Measurements from ENCODE around the gene FAM3B.
"Not testable (repeated sequence)": the region's sequence is repeated elsewhere in the genome, so short reads cannot be mapped to it uniquely, and the experiment has no call there.

The FAM3B gene

DNA sequence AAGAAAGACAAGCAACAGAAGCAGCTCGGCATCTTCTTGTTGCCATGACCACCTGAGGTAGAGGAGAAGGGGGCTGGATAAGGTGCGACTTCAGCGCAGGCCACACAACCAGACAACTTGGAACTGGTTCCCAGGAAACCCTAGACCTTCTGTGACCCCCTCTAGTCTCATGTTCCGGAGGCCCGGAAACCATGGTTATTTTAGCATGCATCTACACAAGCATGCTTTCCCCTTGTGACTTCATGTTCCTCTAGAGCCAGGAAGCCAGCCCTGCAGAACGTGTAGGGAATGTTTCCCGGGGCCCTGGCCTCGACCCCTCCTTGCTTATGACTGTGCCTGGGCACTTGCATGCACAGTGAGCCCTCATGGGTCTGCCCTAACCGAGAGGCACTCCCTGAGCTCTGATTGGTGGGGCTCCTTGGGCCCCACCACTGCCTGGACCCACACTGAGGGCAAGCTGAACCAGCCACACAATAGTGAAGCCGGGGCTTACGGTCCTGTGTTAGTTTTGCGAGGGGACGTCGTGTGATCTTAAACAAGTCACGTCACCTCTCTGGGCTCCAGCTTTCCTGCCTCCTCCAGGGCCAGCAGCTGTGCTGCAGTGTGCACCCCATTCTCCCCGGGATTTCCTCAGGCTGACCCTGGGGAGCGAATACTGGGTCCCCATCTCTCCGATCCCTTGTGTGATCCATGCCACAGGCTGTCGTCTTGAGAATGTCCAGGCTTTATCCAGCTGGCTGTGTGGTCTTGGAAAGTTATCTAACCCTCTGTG is 33.2 kb downstream of the FAM3B start:
- Mint-ChIP-seq H3K27me3 (no peaks in the 10 kb centered on the region), H3K4me3 (no peak overlapping the region), H3K27ac (no peak overlapping the region), H3K4me1 (peaks cover 3% of the 10 kb centered on the region), H3K9me3 (no peaks in the 10 kb centered on the region), H3K36me3 (no peaks in the 10 kb centered on the region)
- DNase-seq (ENCODE audit: low spot score in 2 of 2) (no peak), ATAC-seq (ENCODE audit: low read depth) (no peak)

DNA sequence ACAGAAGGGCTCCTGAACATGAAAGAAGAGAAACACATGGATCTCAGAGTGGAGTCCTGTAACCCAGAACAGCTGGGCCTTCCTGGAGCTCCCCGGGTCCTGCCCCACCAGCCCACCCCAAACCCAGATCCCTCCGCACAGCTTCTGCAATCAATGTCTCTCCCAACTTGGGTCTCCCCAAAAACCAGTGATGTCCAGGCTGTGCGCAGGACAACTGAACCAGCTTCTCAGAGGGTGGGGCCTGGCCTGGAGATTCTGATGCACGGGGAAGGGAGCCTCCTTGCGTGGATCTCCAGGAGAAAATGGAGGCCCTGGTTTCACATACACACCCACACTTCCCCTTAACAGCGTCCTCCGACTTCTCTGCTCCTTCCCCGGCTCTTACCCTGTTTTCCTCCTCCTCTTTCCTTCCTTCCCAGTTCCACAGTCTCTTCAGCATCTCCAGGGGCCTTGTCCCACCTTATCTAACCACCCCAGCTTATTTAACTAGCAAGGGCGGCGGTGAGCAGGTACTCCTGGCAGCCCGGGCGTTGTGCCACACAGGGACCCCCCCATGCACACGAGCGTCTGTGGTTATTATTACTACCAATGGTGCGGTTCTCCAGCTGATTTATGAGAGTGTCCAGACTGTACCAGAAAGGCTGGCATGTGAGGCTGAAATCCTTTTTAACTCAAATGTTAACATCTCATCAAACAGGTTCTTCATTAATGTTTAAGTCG is 34.0 kb downstream of the FAM3B start:
- ATAC-seq (ENCODE audit: low read depth) (no peak), DNase-seq (ENCODE audit: low spot score in 2 of 2) (no peak)
- H3K4me3 Mint-ChIP-seq = no peak overlapping the region
- no peaks in the 10 kb centered on the region for H3K9me3 Mint-ChIP-seq
- H3K27me3 Mint-ChIP-seq = no peaks in the 10 kb centered on the region
- H3K27ac Mint-ChIP-seq = no peak overlapping the region
- no peaks in the 10 kb centered on the region for H3K36me3 Mint-ChIP-seq
- peaks cover 3% of the 10 kb centered on the region for H3K4me1 Mint-ChIP-seq

DNA sequence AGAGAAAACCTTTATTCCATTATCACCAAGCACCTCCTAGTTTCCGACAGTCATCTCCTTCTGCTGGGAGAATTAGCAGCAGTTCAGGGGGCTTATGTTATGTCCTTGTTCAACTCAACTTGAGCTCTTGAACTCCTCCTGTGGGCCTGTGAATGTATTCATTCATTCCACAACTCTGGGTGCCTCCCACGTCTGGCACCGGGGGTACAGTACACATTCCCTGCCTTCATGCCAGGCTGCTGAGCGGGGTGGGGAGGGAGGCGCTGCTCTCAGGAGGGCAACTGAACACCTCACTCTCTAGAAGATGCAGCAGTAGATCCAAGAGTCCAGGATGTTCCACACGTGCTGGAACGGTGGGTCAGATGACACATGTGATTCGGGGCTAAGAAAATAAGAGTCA is 40.9 kb downstream of the FAM3B start:
- Mint-ChIP-seq H3K36me3 (no peaks in the 10 kb centered on the region), H3K4me1 (peaks cover 15% of the 10 kb centered on the region), H3K27ac (no peak overlapping the region), H3K4me3 (no peak overlapping the region), H3K9me3 (no peaks in the 10 kb centered on the region), H3K27me3 (no peaks in the 10 kb centered on the region)
- DNase-seq (ENCODE audit: low spot score in 2 of 2) (no peak), ATAC-seq (ENCODE audit: low read depth) (no peak)

DNA sequence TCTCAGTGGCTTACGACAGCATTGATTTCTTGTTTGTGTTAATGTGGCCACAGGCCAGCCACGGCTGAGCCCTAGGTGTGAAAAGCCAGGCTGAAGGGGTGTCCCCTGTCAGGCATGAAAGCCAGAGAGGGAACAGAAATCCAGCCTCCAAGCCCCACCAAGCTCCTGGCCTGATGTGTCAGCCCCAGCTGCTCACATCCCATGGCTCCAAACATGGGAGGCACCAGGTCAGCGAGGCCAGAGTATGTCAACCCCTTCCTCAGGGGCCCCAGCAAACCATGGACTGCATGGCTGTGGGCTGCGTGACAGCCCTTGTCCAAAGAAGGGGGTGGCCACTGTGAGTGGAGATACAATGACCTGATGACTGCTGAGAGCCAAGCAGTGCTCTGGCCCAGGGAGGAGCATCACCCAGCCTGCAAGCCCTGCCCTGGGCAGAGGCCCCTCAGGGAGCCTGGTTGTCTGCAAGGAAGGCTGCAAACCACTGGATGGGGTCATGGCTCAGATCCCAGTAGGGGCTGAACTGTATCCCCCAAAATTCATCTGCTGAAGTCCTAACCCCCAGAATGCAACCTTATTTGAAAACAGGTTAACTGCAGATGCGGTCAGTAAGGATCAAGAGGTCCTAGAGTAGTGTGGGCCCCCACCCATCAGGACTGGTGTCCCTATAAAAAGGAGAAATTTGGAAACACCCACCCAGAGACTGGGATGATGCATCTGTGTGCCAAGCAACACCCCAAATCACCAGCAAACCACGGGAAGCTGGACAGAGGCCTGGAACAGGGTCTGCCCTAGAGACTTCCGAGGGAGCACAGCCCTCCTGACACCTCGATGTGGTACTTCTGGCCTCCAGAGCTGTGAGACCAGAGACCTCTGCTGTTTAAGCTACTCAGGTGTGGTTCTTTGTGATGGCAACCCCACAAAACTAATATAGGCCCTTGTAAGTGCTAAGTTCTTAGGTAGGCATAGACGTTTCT is 41.9 kb downstream of the FAM3B start:
- DNase-seq (ENCODE audit: low spot score in 2 of 2) (no peak), ATAC-seq (ENCODE audit: low read depth) (no peak)
- Mint-ChIP-seq H3K4me1 (peaks cover 21% of the 10 kb centered on the region), H3K27me3 (no peaks in the 10 kb centered on the region), H3K27ac (no peak overlapping the region), H3K36me3 (peaks cover 2% of the 10 kb centered on the region), H3K9me3 (no peaks in the 10 kb centered on the region), H3K4me3 (no peak overlapping the region)

DNA sequence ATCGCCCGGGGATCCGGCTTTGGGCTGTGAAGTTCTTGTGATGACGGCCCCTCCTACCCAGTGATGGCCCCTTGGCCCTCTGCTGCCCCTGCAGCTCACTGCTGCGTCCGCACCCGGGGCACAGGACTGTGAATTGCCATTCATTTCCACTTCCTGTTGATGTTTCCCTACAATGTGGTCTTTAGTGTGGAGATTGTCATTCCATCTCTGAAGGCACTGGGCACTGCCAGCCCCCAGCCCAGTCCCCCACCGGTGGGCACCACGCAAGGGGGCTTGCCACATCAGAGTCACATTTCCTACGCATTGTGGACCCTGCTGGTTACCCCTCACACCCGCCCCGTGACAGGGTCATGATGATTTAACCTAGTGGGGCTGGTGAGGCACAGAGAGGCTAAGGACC is 42.7 kb downstream of the FAM3B start:
- Mint-ChIP-seq H3K27me3 (no peaks in the 10 kb centered on the region), H3K9me3 (no peaks in the 10 kb centered on the region), H3K36me3 (peaks cover 2% of the 10 kb centered on the region), H3K27ac (no peak overlapping the region), H3K4me3 (no peak overlapping the region), H3K4me1 (peaks cover 24% of the 10 kb centered on the region)
- ATAC-seq (ENCODE audit: low read depth) = no peak
- no peak for DNase-seq (ENCODE audit: low spot score in 2 of 2)

DNA sequence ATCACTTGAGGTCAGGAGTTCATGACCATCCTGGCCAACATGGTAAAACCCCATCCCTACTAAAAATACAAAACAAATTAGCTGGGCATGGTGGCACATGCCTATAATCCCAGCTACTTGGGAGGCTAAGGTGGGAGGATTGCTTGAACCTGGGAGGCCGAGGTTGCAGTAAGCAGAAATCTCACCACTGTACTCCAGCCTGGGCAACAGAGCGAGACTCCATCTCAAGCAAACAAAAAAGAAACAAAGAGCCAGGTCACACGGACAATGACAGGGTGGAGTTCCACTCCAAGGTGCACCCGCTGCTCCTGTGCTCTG is 43.1 kb downstream of the FAM3B start:
- ATAC-seq (ENCODE audit: low read depth); H3K36me3 Mint-ChIP-seq; H3K27ac Mint-ChIP-seq; DNase-seq (ENCODE audit: low spot score in 2 of 2); H3K27me3 Mint-ChIP-seq; H3K9me3 Mint-ChIP-seq; H3K4me3 Mint-ChIP-seq: not testable (repeated sequence)
- H3K4me1 Mint-ChIP-seq = peaks cover 22% of the 10 kb centered on the region

DNA sequence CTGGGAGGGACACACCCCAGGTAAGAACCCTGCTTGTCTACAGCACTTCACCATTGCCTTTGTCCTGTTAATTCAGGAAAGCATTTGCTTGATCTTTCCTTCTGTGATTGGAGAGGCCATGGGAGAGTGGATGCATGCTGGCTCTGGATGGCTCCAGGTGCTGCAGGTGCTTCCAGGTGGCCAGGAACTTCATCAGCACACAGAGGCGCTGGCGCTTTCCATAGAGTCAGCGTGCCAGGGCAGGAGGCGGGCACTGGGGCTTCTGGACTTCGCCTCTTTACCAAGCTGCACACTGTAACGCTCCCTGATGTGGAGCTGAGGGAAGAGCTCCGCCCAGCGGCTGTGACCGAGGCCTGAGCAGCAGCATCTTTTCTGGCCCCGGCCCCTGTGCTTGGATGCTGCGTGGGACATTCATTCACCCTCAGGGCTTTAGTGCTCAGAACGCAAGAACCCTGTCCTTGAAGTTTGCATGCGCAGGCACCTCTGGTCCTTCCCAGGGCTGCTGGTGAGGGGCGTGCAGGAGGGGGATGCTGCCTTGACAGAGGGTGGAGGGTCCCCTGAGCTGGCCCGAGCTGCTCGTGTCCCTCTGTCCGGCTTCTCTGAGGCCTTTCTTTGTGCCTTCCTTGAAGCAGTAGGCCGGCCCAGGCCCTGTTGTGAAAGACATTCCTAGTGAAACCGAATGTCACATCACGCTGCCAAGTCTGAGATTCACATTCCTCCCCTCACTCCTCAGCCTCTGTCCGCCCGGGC is 43.6 kb downstream of the FAM3B start:
- H3K27me3 Mint-ChIP-seq = no peaks in the 10 kb centered on the region
- no peak overlapping the region for H3K4me3 Mint-ChIP-seq
- H3K4me1 Mint-ChIP-seq = peaks cover 27% of the 10 kb centered on the region
- DNase-seq (ENCODE audit: low spot score in 2 of 2) (no peak), ATAC-seq (ENCODE audit: low read depth) (no peak)
- peaks cover 6% of the 10 kb centered on the region for H3K36me3 Mint-ChIP-seq
- no peaks in the 10 kb centered on the region for H3K9me3 Mint-ChIP-seq
- peak overlapping the region; percentile 100 for H3K27ac Mint-ChIP-seq

DNA sequence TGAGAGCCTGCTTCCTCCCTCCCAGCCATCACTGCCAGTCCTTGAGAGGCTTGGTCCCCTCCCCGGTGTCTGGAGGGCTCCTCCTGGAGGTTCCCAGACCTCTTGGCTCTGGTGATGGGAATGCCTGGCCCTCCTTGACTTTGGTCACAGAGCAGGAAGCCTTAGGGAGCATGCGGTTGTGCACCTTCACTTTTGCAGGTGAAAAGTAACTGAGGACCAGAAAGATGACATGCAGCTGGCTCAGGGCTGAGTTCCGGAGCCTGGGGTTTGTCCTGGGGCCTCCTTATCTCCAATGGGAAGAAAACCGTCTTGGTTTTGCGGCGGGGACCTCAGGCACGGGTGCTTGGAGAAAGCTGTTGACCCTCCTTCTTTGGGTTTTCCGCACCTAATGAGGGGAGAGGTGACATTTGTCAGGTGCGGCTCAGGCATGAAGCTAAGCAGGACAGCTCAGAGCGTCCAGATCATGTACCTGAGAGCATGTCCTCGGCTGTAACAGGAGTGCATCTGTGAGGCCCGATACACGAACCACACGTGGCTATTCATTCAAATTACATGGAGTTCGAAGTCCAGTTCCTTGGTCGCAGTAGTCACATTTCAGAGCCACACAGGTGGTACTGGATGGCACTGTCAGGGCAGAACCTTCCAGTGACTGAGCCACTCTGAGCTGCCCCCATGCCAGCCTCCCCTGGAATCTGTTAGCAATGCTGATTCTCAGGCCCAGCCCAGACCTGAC is 44.6 kb downstream of the FAM3B start:
- Mint-ChIP-seq H3K27ac (peak overlapping the region; percentile 100), H3K4me3 (peak overlapping the region; percentile 92), H3K9me3 (no peaks in the 10 kb centered on the region), H3K36me3 (peaks cover 9% of the 10 kb centered on the region), H3K4me1 (peaks cover 33% of the 10 kb centered on the region), H3K27me3 (no peaks in the 10 kb centered on the region)
- DNase-seq (ENCODE audit: low spot score in 2 of 2) = no peak
- ATAC-seq (ENCODE audit: low read depth) = peak; percentile 1

DNA sequence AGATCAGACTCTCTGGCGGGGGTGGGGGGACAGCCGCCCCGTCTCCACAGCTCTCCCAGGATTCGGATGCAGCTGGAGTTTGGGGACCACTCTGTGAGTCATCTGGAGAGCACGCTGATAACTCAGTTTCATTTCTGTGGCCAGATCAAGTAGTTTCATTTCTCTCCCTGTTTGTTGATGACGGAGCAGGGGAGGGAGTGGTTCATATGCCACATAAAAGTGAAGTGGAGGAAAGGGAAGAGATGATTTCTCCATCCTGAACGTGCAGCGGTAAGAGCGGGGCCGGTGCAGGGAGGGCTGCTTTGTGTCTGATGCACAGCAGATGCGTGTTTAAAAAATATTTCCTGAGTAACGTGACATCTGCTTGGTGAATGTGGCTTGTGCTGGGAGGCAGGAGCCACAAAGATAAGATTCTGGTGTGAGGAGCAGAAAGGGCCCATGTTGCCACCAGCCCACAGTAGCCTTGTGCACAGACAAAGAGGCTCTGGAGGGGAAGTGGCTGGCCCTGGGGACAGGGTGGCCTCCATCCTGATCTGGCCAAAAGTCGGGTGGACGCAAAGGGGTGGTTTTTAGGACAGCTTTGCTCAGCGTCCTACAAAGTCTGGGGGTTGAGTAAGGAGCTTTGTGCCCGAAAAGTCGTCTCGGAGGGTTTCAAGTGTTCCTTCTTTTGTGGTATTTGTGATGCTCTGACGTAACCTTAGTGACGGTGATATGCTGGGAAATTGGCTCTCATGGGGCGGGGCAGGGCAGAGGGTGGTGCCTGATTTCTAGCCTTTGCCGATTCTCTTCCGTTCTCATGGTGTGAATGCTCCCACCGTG is 45.4 kb downstream of the FAM3B start, which contains the start of gene MX2:
Gene MX2, plus strand, starts transcription at position 242 of the 819 bp plus-strand sequence. CDS start 14,880 bp downstream, outside the sequence.
- Mint-ChIP-seq H3K4me3 (peak within 1 kb of the TSS; percentile 92), H3K27me3 (no peaks in the 10 kb centered on the region), H3K36me3 (peaks cover 9% of the 10 kb centered on the region), H3K9me3 (no peaks in the 10 kb centered on the region), H3K4me1 (peaks cover 39% of the 10 kb centered on the region), H3K27ac (peak within 1 kb of the TSS; percentile 100)
- ATAC-seq (ENCODE audit: low read depth) = peak; percentile 86
- DNase-seq (ENCODE audit: low spot score in 2 of 2) = peak; percentile 70 to 83

DNA sequence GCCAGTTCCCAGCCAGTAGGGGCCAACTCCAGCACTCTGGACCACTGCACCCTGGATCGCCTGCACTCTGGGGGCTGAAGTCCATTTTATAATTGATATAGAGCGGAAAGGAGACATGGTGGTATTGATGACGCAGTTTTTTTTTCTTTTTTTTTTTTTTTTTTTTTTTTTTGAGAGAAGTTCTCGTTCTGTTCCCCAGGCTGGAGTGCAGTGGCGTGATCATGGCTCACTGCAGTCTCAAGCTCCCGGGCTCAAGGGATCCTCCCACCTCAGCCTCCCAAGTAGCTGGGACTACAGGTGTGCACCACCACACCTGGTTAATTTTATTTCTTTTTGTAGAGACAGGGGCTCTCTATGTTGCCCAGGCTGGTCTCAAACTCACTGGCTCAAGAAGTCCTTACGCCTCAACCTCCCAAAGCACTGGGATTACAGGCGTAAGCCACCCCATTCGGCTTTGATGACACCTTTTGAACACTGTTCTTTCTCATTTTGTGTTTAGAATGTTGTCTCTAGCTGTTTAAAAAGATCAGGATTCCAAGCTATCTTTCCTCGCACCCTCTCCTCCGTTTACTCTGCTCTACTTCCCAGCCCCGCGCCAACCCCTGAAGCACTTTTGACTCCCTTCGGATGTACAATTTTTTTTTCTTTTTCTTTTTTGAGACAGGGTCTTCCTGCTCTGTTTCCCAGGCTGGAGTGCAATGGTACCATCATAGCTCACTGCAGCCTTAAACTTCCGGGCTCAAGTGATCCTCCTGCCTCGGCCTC is 46.2 kb downstream of the FAM3B start:
- Mint-ChIP-seq H3K27me3 (no peaks in the 10 kb centered on the region), H3K9me3 (no peaks in the 10 kb centered on the region), H3K4me1 (peaks cover 41% of the 10 kb centered on the region), H3K27ac (peak overlapping the region; percentile 100), H3K4me3 (peak overlapping the region; percentile 92), H3K36me3 (peaks cover 10% of the 10 kb centered on the region)
- no peak for DNase-seq (ENCODE audit: low spot score in 2 of 2)
- ATAC-seq (ENCODE audit: low read depth) = peak; percentile 32

DNA sequence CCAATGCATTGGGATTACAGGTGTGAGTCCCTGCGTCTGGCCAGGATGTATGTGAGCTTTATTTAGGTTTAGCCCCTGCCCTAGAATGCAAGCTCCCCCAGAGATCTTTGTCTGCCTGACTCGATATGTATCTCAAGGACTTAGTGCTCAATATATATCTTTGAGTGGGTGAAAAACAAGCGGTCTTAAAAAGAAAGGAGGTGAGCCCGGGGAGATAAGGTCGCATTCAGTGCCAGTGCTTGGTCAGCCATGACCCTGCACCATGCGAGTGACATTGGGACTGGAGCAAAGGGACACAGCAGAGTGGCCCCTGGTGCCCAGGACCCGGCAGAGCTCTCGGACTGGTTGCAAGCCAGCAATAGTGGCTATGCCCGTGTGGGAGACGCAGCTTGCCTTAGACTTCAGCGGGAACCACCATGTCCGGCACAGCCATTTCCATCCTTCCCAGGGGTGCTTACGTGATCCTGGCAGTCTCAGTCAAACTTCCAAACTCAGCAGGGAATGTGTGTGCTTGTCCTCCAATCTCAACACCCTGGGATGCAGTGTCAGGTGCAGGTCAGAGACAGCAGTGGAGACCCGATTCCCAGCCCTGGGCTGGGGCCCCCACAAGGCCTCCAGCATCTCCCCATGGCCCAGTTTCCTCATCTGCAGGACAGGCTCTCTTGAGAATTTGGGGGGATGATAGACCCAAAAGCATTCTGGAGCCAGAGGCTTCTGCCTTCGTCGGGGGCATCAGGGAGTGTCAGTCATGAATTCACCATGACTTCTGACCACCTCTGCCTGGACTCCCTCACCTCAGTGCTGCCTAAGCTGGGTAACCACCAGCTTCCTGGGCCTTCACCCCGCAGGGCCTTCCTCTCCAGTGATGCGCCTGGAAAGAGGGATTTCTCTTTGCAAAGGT is 47.0 kb downstream of the FAM3B start:
- H3K36me3 Mint-ChIP-seq = peaks cover 11% of the 10 kb centered on the region
- DNase-seq (ENCODE audit: low spot score in 2 of 2) (no peak), ATAC-seq (ENCODE audit: low read depth) (no peak)
- peaks cover 49% of the 10 kb centered on the region for H3K4me1 Mint-ChIP-seq
- no peaks in the 10 kb centered on the region for H3K27me3 Mint-ChIP-seq
- H3K9me3 Mint-ChIP-seq = no peaks in the 10 kb centered on the region
- H3K27ac Mint-ChIP-seq = peak overlapping the region; percentile 100
- H3K4me3 Mint-ChIP-seq = peak overlapping the region; percentile 92
